GM21825 (cell line): ENCODE results near the gene FLRT2.

Source experiments
- ATAC-seq: cut with Tn5 transposase; IDR thresholded peaks from one replicate; pipeline ENCODE4 v1.9.1; 2021; ENCODE audit warnings: mild to moderate bottlenecking, moderate library complexity; ENCODE audit not compliant: unreplicated experiment

Gene FLRT2

DNA sequence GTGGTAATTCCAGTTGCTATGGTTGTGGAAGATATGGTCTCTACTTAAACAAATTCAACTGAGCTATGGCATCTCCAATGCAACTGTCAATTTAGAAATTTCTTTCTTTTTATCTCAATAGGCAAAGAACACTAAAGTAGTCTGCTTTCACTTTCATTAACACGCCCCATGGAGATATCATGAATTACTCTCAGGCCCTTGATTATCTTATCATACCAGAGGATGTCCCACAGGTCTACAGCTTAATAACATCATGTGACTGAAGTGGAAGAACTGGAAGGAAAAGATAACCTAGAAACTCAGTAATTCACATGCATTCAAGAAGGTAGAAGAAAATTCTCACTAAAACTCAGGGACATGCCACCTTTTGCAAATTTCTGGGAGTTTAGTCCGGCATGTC is 114.3 kb downstream of the FLRT2 start:
- ATAC-seq = no peak

DNA sequence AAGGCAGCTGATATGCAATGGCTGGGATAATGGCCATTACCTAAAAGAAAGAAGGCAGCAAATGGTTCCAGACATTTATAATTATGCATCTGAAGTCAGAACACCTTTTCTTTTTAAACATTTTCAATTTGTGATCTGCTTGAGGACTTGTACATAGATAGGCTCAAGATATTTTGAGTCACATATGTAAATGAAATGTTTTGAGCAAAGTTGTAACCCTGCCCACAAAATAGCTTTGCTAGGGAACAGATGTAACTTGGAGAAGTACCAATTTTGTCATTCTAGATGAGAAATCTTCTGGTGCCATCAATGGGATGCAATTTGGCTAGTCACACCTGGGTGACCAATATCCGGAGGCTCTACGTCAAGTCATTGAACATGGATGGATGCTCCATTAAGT is 123.1 kb downstream of the FLRT2 start:
- no peak for ATAC-seq

DNA sequence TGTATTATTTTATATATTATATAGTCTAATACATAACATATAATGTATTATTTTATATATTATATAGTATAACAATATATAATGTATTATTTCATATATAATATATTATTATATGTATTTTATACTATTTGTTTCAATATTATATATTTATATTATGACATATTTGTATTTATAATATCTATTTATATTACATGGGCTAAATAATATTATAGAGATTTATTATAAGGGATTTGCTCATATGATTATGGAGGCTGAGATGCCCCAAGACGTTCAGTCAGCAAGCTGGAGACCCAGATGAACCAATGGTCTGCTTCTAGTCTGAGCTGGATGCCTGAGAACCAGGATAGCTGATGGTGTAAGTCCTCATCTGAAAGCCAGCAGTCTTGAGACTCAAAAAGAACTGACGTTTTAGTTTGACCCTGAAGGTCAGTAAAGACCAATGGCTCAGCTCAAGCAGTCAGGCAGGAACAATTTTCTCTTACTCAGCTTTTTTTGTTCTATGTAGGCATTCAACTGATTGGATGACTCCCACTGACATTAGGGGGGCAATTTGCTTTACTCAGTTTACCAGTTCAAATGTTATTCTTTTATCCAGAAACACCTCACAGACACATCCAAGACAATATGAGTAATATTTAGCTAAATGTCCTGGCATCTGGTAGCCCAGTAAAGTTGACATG is 130.4 kb downstream of the FLRT2 start:
- no peak for ATAC-seq

DNA sequence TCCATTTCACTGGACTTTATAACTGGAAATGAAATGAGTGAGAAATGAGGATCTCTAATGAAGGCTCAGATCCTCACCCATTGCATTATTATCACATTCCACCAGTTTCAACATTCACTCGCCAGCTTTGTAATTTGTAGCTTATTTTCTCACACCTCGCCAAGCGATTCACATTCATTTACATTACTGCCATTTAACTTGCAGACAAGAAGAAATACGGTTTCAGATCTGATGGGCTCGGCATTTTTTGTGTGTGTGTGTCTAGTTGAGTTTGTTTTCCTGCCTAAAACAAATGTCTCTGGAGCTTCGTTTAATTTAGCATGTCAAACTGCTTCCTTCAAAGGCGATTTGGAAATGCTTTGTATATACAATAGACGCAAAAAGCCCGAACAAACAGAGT is 132.2 kb downstream of the FLRT2 start:
- no peak for ATAC-seq

DNA sequence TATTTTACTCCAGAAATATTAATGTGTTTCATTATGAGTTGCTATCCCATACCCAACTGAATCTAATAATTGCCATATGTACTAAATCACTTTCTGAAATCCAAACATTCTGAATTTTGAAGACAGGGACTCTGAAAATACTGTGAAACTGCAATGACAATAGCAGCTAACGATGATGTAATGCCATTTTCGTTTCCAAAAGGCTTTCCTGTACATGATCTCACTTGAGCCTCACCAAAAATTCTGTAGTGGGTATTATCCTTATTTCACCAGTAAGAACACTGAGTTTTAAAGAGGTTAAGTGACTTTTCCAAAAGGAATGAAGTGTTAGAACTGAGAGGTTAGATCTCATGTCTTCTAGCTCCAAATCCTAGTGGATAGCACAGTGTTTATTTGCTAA is 133.3 kb downstream of the FLRT2 start:
- ATAC-seq = no peak

DNA sequence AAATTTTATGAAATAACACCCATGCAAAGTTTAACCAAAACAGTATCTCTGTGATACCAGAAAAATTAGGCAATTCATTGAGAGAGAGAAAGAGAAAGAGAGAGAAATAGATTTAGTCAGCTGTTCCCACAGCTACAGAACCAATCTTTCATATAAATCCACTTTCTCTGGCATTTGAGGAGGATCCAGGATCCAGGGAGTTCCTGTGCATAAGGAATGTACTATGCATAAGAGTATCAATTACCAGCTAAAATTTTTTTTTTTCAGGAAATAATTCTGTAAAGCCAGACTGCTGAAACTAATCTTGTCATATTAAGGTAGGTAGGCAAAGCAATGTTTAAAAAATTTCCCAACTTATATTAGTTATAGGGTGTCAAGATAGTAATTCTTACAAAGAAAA is 133.7 kb downstream of the FLRT2 start:
- ATAC-seq = no peak

DNA sequence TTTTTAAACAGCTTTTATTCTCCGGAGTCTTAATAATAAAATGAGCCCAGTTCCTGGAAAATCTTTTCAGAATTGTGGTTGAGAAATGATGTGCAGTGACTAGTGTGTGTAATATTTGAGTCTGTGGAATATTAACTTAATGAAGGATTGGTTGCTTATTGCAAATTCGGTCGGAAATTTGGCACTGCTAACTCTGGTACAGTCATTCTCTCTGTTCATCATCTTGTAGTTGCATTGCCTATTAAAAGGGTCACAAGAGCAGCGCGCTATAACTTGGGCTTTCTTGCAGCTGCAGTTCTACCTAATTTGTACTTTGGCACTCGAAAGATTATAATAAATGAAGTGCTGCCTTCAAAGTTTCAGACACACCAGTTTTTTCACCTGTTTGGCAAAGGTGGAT is 146.0 kb downstream of the FLRT2 start:
- no peak for ATAC-seq

DNA sequence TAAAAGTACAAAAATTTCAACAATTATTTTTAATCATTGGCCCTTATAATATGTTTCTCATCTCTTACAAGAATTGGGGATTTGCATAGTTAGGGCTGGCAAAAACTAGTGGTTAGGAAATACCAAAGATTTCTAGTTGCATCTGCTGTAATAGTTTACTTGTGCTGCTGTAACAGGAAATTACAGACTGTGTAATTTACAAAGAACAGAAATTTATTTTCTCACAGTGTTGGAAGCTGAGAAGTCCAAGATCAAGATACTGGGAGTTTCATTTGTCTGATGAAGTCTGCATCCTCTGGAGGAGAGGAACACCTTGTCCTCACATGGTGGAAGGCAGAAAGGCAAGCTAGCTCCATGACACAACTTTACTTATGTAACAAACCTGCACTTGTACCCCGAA is 157.0 kb downstream of the FLRT2 start:
- ATAC-seq = no peak

DNA sequence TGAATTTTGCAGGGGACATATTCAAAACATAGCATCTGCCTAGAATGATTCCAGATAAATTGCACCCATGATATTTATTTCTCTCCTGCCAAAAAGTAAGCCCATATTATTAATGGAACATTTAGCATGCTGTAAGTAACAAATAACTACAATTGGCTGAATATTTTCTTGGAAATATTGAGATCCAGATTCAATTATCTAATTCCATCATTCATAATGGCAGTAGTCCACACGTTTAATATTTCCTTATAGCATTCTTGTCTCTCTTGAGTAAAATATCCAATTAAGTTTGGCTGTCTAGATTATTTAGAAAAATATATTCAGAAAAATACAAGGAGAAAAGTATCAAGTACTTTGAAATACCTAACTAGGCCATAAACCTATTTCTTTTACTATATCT is 157.5 kb downstream of the FLRT2 start:
- no peak for ATAC-seq

DNA sequence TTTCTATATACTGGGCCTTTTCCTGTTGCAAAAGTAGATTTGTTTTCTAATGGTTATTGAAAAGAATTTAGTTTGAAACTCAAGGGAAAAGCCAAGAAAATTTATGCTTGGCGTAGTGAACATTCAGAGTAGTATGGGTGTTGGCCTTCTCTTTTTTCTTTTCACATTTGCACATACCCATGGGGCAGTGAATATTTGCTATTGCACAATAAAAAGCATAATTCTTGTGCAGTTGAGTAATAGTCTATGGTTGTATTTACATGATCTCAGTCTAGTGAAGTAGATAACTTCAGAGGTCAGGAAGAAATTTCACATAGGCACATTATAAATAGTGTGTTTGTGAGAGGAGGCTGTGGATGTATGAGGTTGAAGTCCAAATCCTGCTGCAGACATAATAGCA is 158.1 kb downstream of the FLRT2 start:
- ATAC-seq = no peak

DNA sequence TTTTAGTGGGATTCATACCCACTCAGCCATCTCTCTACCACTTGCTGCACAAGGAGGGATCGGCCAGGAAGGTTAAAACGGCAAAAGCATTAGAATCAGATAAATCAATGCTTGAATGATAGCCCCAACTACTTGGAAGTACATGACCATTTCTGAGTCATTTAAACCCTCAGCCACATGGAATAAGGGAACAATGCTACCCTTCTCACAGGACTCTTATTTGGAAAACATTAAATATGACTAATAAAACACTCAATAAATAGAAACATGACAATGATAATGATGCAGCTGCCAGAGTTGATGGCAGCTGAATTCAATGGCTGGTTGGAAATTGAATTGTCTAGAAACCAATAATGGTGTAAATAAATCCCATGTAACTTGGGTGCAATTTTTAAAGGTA is 165.4 kb downstream of the FLRT2 start:
- ATAC-seq = no peak

DNA sequence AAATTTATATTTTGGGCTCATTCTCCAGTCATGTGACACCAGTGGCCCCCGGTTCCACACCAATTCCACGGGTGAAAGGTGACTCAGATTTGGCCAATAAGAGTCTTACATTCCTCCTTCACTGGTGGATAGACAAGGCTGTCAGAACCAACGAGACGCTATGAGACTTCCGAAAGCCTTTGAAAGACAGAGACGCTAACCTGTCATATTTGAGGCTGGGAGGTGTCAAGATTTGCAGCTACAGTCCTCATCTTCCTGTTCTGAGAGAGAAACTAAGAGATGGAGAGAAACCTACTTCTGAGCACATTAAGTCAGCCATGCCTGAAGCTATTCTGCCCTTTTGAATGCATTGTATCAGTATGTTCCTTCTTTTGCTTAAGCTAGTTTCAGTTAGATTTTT is 171.2 kb downstream of the FLRT2 start:
- ATAC-seq = no peak

DNA sequence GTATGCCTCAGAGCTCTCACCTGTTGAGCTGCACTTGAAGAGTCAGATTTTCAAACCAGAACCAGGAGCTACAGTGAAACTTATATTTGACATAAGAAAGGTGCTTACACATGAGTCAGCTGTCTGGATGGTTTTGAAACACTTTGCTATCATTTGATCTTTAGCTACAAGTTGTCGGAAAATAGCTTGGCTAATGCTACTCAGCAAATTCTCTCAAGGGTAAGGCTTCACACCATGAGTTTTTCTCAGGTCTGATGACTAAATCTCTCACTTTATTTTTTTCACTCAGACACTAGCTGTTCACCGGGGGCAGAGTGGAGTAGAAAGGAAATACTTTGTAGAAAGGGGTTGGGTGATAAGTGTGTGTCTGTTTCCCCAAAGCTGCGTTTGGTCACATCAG is 171.8 kb downstream of the FLRT2 start:
- no peak for ATAC-seq

DNA sequence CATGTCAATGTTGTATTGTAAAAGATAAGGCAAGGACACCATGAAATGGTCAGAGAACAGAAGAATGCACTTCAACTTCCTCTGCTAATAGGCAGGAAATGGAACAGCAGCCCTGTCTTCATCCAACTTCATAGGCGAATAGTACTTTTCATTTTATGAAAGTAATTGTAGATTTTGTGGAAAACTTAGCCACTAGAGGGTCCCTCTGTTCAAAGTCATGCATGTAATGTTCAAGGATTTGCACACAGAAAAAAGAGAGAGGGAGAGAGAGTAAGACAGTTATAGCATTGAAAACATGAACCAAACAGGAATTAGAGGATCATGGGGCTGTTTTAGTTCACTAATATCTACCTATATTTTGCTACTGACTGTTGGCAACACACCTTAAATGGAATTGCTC is 172.2 kb downstream of the FLRT2 start:
- ATAC-seq = no peak

DNA sequence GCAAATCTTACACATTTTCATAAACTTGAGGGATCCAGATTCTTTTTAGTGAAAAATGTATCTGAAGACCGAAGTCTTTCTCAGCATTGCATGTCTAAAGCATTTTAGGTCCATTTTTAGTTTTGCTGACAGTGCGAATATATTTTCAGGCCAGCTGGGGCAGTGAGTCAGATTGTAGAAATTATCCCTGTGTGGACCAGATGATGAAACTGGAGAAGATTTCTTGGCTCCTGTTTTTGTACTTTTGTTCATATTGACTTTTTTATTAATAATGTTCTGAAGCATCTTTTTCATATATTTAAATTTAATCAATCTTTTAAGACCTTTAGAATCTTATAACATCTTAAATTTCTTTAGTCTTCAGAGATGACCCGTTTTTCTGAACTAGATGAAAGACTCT is 173.1 kb downstream of the FLRT2 start:
- no peak for ATAC-seq
